ENCODE data around the gene NT5M.

NT5M gene

DNA sequence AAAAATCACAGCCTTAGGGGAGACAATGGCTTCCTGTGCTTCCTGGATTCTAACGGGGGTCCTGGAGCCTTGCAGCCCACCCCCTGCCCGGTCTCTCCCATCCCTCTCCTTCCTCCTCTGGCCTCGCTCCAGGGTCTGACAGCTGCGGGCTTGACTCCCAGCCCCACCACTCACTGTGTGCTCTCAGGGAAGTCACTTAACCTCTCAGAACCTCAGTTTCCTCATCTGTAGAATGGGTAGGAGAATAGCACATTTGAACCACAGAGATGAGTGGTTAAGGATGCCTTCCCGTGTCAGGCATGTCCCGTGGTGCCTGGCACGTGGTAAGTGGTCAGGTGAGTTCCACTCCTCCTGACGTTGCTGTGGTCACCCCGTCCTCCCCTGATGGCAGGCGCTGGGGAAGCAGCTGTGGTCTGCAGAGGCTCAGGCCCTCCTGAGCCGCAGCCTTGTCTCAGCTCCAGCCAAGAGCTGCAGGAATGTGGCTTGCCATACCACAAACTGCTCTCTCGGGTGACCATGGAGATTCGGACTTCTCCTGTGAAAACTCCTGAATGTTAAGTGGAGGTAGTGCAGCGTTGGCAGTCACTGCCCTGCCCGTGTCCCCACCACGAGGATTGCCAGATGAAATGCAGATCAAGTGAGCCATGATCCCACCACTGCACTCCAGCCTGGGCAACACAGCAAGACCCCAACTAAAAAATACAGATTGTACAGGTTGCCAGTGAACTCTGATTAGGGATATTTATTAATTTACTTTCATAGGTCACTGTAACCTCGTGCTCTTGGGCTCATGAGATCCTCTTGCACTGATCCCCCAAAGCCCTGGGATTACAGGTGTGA lies 85.7 kb downstream of the NT5M start:
- H3K36me3 ChIP-seq (ENCODE audit: control insufficient read depth, insufficient read depth, low read length) = no peaks in the 10 kb centered on the region
- H3K9ac ChIP-seq (ENCODE audit: low read length) = no peak overlapping the region
- no peaks in the 10 kb centered on the region; the same call in 1 of the 2 replicates for H3K9me3 ChIP-seq (ENCODE audit: control insufficient read depth, insufficient read depth, low read depth, low read length)
- H3K4me3 ChIP-seq (ENCODE audit: low read depth, low read length) = no peak overlapping the region
- H3K4me1 ChIP-seq (ENCODE audit: control insufficient read depth, insufficient read depth, low read length) = no peaks in the 10 kb centered on the region
- no peaks in the 10 kb centered on the region for H3K27me3 ChIP-seq (ENCODE audit: control insufficient read depth, insufficient read depth, low read length)
- H3K27ac ChIP-seq (ENCODE audit: low read depth, low read length) = no peak overlapping the region

DNA sequence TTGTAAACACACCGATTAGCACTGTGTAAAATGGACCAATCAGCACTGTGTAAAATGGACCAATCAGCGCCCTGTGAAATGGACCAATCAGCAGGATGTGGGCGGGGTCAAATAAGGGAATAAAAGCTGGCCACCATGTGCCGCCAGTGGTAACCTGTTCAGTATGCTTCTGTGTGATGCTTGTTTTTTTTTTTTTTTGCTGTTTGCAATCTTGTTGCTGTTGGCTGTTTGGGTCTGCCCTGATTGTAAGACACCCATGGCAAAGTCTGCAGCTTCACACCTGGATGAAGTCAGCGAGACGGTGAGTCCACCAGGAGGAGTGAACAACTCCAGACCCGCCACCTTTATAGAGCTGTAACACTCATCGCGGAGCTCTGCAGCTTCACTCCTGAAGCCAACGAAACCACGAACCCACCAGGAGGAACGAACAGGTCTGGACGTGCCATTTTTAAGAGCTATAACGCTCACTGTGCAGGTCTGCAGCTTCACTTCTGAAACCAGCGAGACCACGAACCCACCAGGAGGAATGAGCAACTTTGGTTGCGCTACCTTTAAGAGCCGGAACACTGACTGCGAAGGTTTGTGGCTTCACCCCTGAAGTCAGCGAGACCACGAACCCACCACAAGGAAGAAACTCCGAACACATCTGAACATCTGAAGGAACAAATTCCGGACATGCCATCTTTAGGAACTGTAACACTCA lies 88.6 kb downstream of the NT5M start:
- Histone ChIP-seq H3K36me3 (ENCODE audit: control insufficient read depth, insufficient read depth, low read length) (no peaks in the 10 kb centered on the region), H3K4me1 (ENCODE audit: control insufficient read depth, insufficient read depth, low read length) (no peaks in the 10 kb centered on the region), H3K27me3 (ENCODE audit: control insufficient read depth, insufficient read depth, low read length) (no peaks in the 10 kb centered on the region), H3K27ac (ENCODE audit: low read depth, low read length) (no peak overlapping the region), H3K4me3 (ENCODE audit: low read depth, low read length) (no peak overlapping the region), H3K9ac (ENCODE audit: low read length) (no peak overlapping the region), H3K9me3 (ENCODE audit: control insufficient read depth, insufficient read depth, low read depth, low read length) (peaks cover 4% of the 10 kb centered on the region)

DNA sequence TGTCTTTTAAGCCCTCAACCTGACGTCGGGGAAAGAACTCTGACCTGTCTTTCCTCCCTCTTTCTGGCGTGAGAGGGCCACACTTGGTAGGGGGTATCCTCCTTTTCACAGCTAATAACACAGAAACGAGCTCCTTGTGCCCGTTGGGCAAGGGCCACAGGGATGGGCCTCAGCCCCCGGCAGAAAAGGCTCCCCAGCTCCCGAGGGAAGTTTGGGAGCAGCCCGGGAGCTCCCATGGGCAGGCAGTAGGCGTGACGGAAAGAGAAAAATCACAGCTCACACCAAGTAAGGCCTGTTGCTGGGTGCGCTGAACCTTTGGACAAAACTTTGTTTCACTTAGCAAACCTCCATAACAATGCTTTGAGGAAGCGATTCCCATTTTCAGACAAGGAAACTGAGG lies 90.8 kb downstream of the NT5M start:
- Histone ChIP-seq H3K36me3 (ENCODE audit: control insufficient read depth, insufficient read depth, low read length) (no peaks in the 10 kb centered on the region), H3K9ac (ENCODE audit: low read length) (no peak overlapping the region), H3K9me3 (ENCODE audit: control insufficient read depth, insufficient read depth, low read depth, low read length) (peaks cover 6% of the 10 kb centered on the region), H3K4me1 (ENCODE audit: control insufficient read depth, insufficient read depth, low read length) (no peaks in the 10 kb centered on the region), H3K27ac (ENCODE audit: low read depth, low read length) (no peak overlapping the region), H3K27me3 (ENCODE audit: control insufficient read depth, insufficient read depth, low read length) (no peaks in the 10 kb centered on the region), H3K4me3 (ENCODE audit: low read depth, low read length) (no peak overlapping the region)

DNA sequence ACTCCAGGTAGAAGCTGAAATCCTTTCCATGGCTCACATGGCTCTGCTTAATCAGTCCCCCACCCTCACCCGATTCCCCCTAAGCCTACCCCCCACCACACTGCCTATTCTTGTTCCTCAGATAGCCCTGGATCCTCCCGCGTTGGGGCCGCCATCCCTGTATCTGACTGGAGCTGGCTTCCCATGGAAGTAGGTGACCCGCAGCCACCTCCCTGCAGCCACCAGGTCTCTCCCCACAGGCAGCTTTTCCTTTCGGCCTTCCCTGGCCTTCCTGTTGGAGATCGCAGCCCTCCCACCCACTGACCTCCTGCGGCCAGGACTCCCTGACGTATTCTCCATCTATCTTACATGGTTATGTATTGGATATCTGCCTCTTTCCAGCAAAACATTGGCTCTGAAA lies 91.3 kb downstream of the NT5M start:
- Histone ChIP-seq H3K9ac (ENCODE audit: low read length) (no peak overlapping the region), H3K36me3 (ENCODE audit: control insufficient read depth, insufficient read depth, low read length) (no peaks in the 10 kb centered on the region)

DNA sequence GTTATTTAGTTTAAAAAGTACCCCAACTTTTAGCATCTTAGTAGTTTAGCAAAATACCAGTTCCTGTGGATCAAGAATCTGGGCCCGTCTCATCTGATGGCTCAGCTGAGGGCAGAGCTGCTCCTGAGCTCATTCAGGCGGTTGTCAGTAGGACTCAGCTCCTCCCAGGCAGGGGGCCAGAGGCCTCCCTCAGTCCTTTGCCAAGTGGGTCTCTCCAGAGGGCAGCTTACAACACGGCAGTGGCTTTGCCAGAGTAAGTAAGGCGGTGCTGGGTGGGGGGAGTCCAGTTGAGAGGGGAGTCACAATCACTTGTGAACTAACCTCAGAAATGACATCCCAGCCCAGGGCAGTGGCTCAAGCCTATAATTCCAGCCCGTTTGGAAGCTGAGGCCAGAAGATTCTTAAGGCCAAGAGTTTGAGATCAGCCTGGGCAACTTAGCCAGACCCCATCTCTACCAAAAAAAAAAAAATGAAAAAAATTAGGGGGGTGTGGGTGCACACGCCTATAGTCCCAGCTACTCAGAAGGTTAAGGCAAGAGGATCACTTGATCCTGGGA lies 92.2 kb downstream of the NT5M start:
- Histone ChIP-seq H3K4me1 (ENCODE audit: control insufficient read depth, insufficient read depth, low read length) (no peaks in the 10 kb centered on the region), H3K27me3 (ENCODE audit: control insufficient read depth, insufficient read depth, low read length) (no peaks in the 10 kb centered on the region), H3K27ac (ENCODE audit: low read depth, low read length) (no peak overlapping the region), H3K4me3 (ENCODE audit: low read depth, low read length) (no peak overlapping the region), H3K9ac (ENCODE audit: low read length) (no peak overlapping the region), H3K9me3 (ENCODE audit: control insufficient read depth, insufficient read depth, low read depth, low read length) (peaks cover 6% of the 10 kb centered on the region), H3K36me3 (ENCODE audit: control insufficient read depth, insufficient read depth, low read length) (no peaks in the 10 kb centered on the region)

More for the DNA sequence above, 91.3 kb downstream of the NT5M start:
- H3K27me3 ChIP-seq (ENCODE audit: control insufficient read depth, insufficient read depth, low read length) = no peaks in the 10 kb centered on the region
- peaks cover 6% of the 10 kb centered on the region for H3K9me3 ChIP-seq (ENCODE audit: control insufficient read depth, insufficient read depth, low read depth, low read length)
- no peak overlapping the region for H3K27ac ChIP-seq (ENCODE audit: low read depth, low read length)
- no peak overlapping the region for H3K4me3 ChIP-seq (ENCODE audit: low read depth, low read length)
- H3K4me1 ChIP-seq (ENCODE audit: control insufficient read depth, insufficient read depth, low read length) = no peaks in the 10 kb centered on the region

DNA sequence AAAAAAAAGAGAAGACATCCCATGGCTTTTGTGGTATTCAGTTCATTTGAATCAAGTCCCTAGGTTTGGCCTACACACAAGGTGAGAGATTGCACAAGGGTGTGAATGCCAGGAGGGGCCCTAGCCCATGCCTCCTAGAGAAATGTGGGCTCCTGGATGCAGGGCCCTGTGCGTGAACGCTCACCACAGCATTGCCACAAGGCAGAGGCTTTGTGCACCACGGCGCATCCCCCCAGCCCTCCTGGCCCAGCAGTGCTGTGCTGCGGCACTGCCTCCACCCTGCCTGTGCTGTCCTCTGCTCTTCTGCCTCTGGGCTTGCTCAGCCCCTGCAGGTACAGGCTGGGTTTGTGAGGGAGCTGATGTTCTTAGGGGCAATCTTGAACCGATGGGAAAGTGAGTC lies 92.7 kb downstream of the NT5M start:
- Histone ChIP-seq H3K9ac (ENCODE audit: low read length) (no peak overlapping the region), H3K4me3 (ENCODE audit: low read depth, low read length) (no peak overlapping the region), H3K4me1 (ENCODE audit: control insufficient read depth, insufficient read depth, low read length) (no peaks in the 10 kb centered on the region), H3K27me3 (ENCODE audit: control insufficient read depth, insufficient read depth, low read length) (no peaks in the 10 kb centered on the region), H3K36me3 (ENCODE audit: control insufficient read depth, insufficient read depth, low read length) (no peaks in the 10 kb centered on the region), H3K27ac (ENCODE audit: low read depth, low read length) (no peak overlapping the region), H3K9me3 (ENCODE audit: control insufficient read depth, insufficient read depth, low read depth, low read length) (peaks cover 6% of the 10 kb centered on the region)
